CD1c-positive myeloid dendritic cell (primary cell): Measurements from ENCODE around the gene CEP97.
"Not testable (repeated sequence)": the region's sequence is repeated elsewhere in the genome, so short reads cannot be mapped to it uniquely, and the experiment has no call there.

Source experiments
- DNase-seq: peaks from one replicate; pipeline ENCODE4 v3.0.0-alpha.2; 2016; ENCODE audit errors: extremely low spot score

Gene CEP97

GRCh38 chr3:101703169-101703568, 21.2 kb upstream of the CEP97 start:
- no peak for DNase-seq

- DNase-seq = not testable (repeated sequence)
Measured at GRCh38 chr3:101704639-101705038, 19.8 kb upstream of the CEP97 start.

DNA sequence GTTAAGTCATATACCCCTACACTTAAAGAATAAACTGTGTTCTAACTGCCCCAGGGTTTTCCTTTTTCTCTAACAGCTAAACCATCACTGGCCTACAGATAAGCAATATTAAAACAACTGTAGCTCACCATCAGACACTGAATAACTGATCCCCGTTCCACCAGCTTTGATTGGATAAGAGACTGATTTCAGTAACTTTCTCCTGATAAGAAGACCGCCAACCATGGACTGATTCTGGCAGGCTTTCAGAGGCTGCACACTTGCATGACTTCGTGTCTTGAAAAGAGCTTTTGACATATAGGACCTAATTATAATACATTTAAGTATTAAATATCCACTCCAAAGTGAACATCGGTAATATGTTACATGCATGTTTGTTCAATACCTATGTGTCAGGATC, 15.3 kb upstream of the CEP97 start:
- DNase-seq = no peak

DNA sequence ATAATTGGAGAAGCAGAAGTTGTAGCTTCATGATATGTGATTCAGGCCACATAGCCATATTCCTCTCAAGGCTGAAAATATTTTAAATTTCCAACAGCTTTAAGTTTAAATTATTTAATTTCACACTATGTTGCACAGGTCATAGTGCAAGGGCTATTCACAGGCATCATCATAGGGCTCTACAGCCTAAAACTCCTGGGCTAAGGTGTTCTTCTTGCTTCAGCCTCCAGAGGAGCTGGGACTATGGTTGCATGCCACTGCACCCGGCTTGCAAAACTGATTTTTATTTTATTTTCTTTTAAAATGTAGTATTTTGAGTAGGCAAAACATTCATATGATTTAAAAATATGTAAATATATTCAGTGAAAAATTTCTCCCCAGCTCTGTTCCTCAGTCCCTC, 6.0 kb upstream of the CEP97 start:
- no peak for DNase-seq

DNA sequence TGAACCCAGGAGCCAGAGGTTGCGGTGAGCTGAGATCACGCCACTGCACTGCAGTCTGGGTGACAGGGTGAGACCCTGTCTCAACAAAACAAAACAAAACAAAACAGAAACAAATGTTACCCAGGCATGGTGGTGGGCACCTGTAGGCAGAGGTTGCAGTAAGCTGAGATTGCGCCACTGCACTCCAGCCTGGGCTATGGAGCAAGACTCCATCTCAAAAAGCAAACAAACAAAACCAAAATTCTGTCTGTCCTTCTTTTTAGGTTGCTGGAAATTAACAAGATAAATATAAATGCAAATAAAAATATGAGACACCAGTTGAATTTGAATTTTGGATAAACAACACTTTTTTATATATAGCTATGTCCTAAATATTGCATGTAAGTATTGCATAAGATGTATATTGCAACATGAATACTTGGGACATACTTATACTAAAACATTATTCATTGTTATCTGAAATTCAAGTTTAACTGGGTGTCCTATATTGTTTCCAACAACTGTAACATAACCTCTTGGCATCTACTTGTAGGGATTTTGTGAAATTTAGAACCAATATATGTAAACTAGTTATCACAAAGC, 4.7 kb upstream of the CEP97 start:
- peak; percentile 30 for DNase-seq

GRCh38 chr3:101720851-101721840, 3.3 kb upstream of the CEP97 start:
- no peak for DNase-seq

- DNase-seq = peak; percentile 45
Measured at GRCh38 chr3:101722394-101723173, 1.8 kb upstream of the CEP97 start.

DNA sequence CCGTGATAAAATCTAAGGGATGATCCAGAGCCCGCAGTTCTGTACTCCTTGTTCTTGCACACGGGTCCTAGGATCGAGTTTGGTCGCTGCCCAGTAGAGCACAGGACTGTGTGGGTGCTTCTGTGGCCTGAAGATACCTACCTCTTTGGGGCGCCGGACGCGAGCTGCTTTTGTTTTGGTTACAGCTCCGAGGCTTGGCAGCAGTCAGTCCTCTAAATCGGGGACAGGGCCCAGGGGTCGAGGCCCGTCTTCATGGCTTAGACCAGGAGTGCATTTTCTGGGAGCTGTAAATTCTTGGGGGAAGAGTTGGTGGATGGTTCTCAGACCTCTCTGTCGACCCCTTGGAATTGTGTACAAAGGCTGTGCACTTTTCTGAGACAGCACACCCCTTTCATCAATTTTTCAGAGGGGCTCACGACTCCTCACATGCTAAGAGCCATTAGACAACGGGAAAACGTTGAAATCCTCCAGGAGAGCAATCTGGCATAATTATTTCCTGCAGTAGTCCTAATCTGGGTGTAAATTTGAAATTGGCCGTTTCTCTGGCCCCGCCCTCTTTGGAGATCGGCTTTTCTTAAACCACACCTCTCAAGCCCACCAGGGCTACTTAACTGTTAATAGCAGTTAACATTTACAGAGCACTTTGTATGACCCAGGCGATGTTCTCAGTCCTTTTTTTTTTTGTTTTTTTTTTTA, 928 bp downstream of the CEP97 start:
- DNase-seq = peak; percentile 33

- DNase-seq = no peak
Measured at GRCh38 chr3:101725890-101726275, 1.5 kb downstream of the CEP97 start.

GRCh38 chr3:101729586-101729985, 5.2 kb downstream of the CEP97 start:
- no peak for DNase-seq

DNA sequence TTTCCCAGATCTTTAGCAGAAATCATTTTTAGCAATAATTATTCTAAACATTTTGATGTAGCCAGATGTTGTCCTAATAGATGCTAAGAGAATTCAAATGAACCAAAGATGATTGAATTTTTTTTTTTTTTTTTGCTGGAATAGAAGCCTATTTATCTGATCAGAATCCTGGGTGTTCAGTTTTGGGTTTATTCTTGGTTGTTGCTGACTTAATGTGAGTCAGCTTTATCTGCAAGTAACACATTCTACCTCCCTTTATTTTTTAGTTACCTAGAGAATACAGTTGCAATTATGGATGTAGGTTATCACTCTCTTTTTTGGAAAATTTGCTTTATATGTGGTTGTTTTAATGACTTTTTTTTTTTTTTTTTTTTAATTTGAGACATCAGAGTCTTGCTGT, 6.4 kb downstream of the CEP97 start:
- no peak for DNase-seq

DNA sequence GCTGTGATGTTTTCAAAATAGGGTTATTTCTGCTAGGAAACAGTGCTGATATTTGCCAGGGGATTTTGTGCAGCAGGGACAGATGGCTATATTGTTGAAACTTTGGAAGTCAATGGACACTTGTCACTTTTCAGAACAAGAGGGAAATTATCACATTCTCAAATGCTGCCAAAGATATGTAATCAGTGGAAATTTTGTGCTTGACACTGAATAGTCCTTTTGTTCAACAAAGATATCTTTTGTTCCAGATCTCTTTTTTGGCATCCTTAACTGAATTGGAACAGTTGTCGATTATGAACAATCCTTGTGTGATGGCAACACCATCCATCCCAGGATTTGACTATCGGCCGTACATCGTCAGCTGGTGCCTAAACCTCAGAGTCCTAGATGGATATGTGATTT, 7.8 kb downstream of the CEP97 start:
- no peak for DNase-seq

DNA sequence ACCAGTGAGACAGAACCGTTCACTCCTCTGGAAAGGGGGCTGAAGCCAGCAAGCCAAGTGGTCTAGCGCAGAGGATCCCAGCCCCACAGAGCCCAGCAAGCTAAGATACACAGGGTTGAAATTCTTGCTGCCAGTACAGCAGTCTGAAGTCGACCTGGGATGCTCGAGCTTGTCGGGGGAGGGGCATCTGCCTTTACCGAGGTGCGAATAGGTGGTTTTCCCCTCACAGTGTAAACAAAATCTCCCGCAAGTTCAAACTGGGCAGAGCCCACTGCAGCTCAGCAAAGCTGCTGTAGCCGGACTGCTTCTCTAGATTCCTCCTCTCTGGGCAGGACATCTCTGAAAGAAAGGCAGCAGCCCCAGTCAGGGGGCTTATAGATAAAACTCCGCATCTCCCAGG, 11.4 kb downstream of the CEP97 start:
- no peak for DNase-seq

DNA sequence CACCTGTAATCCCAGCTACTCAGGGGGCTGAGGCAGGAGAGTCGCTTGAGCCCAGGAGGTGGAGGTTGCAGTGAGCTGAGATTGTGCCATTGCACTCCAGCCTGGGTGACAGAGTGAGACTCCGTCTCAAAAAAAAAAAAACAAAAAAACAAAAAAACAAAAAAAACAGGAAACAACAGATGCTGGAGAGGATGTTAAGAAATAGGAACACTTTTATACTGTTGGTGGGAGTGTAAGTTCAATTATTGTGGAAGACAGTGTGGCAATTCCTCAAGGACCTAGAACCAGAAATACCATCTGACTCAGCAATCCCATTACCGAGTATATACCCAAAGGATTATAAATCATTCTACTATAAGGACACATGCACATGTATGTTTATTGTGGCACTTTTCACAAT, 17.5 kb downstream of the CEP97 start:
- DNase-seq = not testable (repeated sequence)

DNA sequence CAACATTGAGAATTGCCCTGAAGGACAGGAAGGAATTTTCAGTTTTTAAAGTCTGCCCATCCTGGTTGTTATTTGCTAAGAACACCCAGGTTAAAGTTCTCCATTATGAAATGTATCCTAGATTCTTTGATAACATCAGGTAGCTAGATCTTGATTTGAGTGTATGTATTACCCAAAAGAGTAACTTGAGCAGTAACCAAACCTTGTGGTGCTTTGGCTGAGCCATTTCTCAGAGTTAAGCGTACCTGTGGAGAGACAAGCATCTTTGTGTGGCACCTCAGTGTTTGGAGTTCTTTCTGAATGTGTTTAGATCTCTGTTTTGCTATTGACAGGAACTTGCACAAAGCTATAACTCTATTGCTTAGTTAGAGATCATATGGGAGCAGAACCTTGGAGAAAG, 20.4 kb downstream of the CEP97 start:
- no peak for DNase-seq

GRCh38 chr3:101745934-101746333, 21.5 kb downstream of the CEP97 start:
- DNase-seq = not testable (repeated sequence)

GRCh38 chr3:101753386-101754113, 29.1 kb downstream of the CEP97 start:
- DNase-seq = not testable (repeated sequence)

DNA sequence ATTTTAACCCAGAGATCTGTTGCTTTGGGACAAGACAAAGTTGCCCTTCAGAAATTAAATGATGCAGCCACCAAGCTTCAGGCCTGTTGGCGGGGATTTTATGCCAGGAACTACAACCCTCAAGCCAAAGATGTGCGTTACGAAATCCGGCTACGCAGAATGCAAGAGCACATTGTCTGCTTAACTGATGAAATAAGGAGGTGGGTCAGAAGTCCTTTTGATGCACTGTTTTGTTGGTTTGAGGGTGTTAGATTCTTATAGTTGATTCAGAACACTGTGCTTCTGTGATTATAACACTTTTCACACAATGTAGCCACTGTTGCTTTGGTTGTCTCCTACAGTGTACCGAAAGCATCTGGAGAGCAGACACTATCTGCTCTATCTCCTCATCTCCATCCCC, 33.8 kb downstream of the CEP97 start:
- no peak for DNase-seq

DNA sequence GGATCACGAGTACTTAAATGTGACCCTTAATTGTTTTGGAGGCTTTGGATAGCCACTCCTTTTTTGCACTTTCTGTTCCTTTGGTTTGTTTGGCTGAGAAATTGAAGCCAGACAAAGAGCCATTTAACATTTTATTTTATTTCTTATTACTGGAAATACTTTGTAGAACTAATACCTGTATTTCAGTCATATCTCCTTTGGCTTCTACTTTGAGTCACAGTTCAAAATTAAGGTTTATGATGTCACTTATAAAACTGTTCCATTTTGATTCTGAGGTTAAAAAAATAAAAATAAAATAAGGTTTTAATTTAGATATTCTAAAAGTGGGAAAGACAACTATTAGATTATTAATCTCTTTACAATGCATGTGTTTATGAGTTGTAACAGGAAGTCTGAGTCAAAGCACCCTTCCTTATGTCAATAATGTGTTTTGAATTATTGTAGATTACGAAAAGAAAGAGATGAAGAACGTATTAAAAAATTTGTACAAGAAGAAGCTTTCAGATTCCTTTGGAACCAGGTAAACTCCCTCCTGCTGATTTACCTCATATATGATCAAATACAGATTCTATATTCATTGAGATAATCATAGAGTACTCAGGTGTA, 37.7 kb downstream of the CEP97 start:
- no peak for DNase-seq

DNA sequence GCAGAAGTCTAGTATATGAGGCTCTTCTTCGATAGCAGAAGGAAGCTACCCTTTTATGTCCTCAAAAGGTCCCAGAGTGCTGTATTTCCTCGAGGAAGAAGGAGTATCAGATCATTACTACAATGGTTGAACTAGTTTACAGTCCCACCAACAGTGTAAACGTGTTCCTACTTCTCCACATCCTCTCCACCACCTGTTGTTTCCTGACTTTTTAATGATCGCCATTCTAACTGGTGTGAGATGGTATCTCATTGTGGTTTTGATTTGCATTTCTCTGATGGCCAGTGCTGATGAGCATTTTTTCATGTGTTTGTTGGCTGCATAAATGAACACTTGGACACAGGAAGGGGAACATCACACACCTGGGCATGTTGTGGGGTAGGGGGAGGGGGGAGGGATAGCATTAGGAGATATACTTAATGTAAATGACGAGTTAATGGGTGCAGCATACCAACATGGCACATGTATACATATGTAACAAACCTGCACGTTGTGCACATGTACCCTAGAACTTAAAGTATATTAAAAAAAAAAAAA, 53.4 kb downstream of the CEP97 start:
- DNase-seq = not testable (repeated sequence)
